Measurements from ENCODE around the gene NECAB3.

NECAB3 gene

GRCh38 chr20:33667245-33667675 is 7.0 kb downstream of the NECAB3 start:
- Histone ChIP-seq H3K9me3 (ENCODE audit: control insufficient read depth, low read depth, low read length) (no peaks in the 10 kb centered on the region), H3K36me3 (ENCODE audit: control insufficient read depth, low read depth, low read length) (no peaks in the 10 kb centered on the region), H3K27me3 (ENCODE audit: control insufficient read depth, insufficient read depth, low read length) (peaks cover 8% of the 10 kb centered on the region), H3K4me3 (ENCODE audit: low read length) (peak overlapping the region; percentile 61), H3K27ac (ENCODE audit: low read length) (no peak overlapping the region), H3K4me1 (ENCODE audit: control insufficient read depth, low read depth, low read length) (peaks cover 13% of the 10 kb centered on the region), H3K9ac (ENCODE audit: low read length) (no peak overlapping the region)

DNA sequence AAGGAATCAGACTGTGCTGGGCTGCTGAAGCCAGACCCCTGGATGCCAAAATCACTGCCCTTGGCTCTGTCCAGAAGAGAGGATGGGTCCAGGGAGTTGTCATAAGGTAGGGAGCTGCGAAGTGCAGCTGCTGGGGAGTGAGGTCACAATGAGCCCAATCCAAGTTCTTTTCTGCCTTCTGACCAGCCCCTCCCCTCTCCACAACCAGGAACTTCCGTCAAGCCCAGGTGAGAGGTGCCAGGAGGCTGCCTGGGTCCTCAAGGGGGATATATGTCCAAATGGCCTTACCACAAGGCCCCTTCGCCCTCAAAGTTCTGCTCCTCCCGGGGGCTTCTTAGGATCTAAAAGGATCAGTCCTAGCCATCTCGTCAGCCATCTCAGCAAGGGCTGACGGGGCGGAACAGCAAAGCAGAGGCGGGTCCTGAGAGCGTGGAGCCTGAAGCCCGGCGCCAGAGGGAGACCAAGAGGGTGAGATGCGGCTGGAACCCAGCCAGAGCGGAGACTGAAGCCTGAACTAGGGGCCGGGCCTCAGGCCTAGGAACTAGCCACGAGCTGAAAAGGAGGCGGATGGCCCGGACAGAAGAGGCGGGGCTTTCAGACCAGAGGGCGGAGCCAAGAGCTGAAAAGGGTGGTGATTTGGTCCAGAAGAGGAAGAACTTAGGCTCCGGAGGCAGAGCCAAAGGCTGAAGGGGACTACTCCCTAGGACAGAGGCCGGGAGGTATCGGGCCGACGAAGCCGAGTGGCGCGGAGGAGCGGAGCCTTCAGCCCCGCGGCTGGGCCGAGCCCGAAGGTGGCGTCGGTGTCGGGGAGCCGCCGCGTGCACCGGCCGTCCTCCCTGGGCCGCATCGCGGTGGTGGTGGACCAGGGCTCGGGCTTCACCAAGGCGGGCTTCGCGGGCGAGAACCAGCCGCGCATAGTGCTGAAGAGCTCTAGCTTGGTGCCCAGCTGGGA is 7.7 kb downstream of the NECAB3 start, which contains the start of gene ACTL10:
ACTL10 (plus strand) TSS at position 651 of the 952 bp plus-strand sequence. CDS start 555 bp downstream, outside the sequence.
- Histone ChIP-seq H3K9me3 (ENCODE audit: control insufficient read depth, low read depth, low read length) (no peaks in the 10 kb centered on the region), H3K4me3 (ENCODE audit: low read length) (peak within 1 kb of the TSS; percentile 61), H3K36me3 (ENCODE audit: control insufficient read depth, low read depth, low read length) (no peaks in the 10 kb centered on the region), H3K27me3 (ENCODE audit: control insufficient read depth, insufficient read depth, low read length) (peaks cover 8% of the 10 kb centered on the region), H3K9ac (ENCODE audit: low read length) (no peak within 1 kb of the TSS), H3K4me1 (ENCODE audit: control insufficient read depth, low read depth, low read length) (peaks cover 13% of the 10 kb centered on the region), H3K27ac (ENCODE audit: low read length) (no peak within 1 kb of the TSS)

- Histone ChIP-seq H3K36me3 (ENCODE audit: control insufficient read depth, low read depth, low read length) (no peaks in the 10 kb centered on the region), H3K9ac (ENCODE audit: low read length) (no peak overlapping the region), H3K27ac (ENCODE audit: low read length) (no peak overlapping the region), H3K4me3 (ENCODE audit: low read length) (no peak overlapping the region), H3K27me3 (ENCODE audit: control insufficient read depth, insufficient read depth, low read length) (peaks cover 8% of the 10 kb centered on the region), H3K9me3 (ENCODE audit: control insufficient read depth, low read depth, low read length) (no peaks in the 10 kb centered on the region), H3K4me1 (ENCODE audit: control insufficient read depth, low read depth, low read length) (peaks cover 13% of the 10 kb centered on the region)
Observed at GRCh38 chr20:33664762-33665144, 9.5 kb downstream of the NECAB3 start.

GRCh38 chr20:33664085-33664761 is 10.0 kb downstream of the NECAB3 start:
- peak overlapping the region; percentile 72 for H3K4me3 ChIP-seq (ENCODE audit: low read length)
- no peaks in the 10 kb centered on the region for H3K9me3 ChIP-seq (ENCODE audit: control insufficient read depth, low read depth, low read length)
- no peak overlapping the region for H3K27ac ChIP-seq (ENCODE audit: low read length)
- peaks cover 13% of the 10 kb centered on the region for H3K4me1 ChIP-seq (ENCODE audit: control insufficient read depth, low read depth, low read length)
- H3K9ac ChIP-seq (ENCODE audit: low read length), result peak overlapping the region; percentile 60
- H3K36me3 ChIP-seq (ENCODE audit: control insufficient read depth, low read depth, low read length), result no peaks in the 10 kb centered on the region
- peaks cover 8% of the 10 kb centered on the region for H3K27me3 ChIP-seq (ENCODE audit: control insufficient read depth, insufficient read depth, low read length)

- Histone ChIP-seq H3K27ac (ENCODE audit: low read length) (no peak overlapping the region), H3K4me3 (ENCODE audit: low read length) (peak overlapping the region; percentile 72)
Observed at GRCh38 chr20:33663161-33664084, 10.8 kb downstream of the NECAB3 start.

GRCh38 chr20:33662172-33662571 is 12.1 kb downstream of the NECAB3 start, which contains the start of gene C20orf144:
Gene C20orf144, plus strand, starts transcription at chr20:33662327. Its CDS starts 19 bp downstream, at chr20:33662346.
- peaks cover 13% of the 10 kb centered on the region for H3K4me1 ChIP-seq (ENCODE audit: control insufficient read depth, low read depth, low read length)
- H3K27me3 ChIP-seq (ENCODE audit: control insufficient read depth, insufficient read depth, low read length), result peaks cover under 1% of the 10 kb centered on the region
- no peak within 1 kb of the TSS for H3K27ac ChIP-seq (ENCODE audit: low read length)
- no peaks in the 10 kb centered on the region for H3K9me3 ChIP-seq (ENCODE audit: control insufficient read depth, low read depth, low read length)
- H3K4me3 ChIP-seq (ENCODE audit: low read length), result peak within 1 kb of the TSS; percentile 72
- H3K9ac ChIP-seq (ENCODE audit: low read length), result peak within 1 kb of the TSS; percentile 60
- peaks cover 6% of the 10 kb centered on the region for H3K36me3 ChIP-seq (ENCODE audit: control insufficient read depth, low read depth, low read length)

More at GRCh38 chr20:33663161-33664084, 10.8 kb downstream of the NECAB3 start:
- Histone ChIP-seq H3K4me1 (ENCODE audit: control insufficient read depth, low read depth, low read length) (peaks cover 13% of the 10 kb centered on the region), H3K9me3 (ENCODE audit: control insufficient read depth, low read depth, low read length) (no peaks in the 10 kb centered on the region), H3K36me3 (ENCODE audit: control insufficient read depth, low read depth, low read length) (no peaks in the 10 kb centered on the region), H3K27me3 (ENCODE audit: control insufficient read depth, insufficient read depth, low read length) (peaks cover 8% of the 10 kb centered on the region), H3K9ac (ENCODE audit: low read length) (peak overlapping the region; percentile 60)

- peaks cover 6% of the 10 kb centered on the region for H3K36me3 ChIP-seq (ENCODE audit: control insufficient read depth, low read depth, low read length)
- no peaks in the 10 kb centered on the region for H3K9me3 ChIP-seq (ENCODE audit: control insufficient read depth, low read depth, low read length)
- H3K9ac ChIP-seq (ENCODE audit: low read length), result no peak overlapping the region
- H3K4me3 ChIP-seq (ENCODE audit: low read length), result no peak overlapping the region
- no peak overlapping the region for H3K27ac ChIP-seq (ENCODE audit: low read length)
- H3K27me3 ChIP-seq (ENCODE audit: control insufficient read depth, insufficient read depth, low read length), result no peaks in the 10 kb centered on the region
- peaks cover 10% of the 10 kb centered on the region for H3K4me1 ChIP-seq (ENCODE audit: control insufficient read depth, low read depth, low read length)
Observed at GRCh38 chr20:33660685-33661058, 13.6 kb downstream of the NECAB3 start.

- no peak overlapping the region for H3K27ac ChIP-seq (ENCODE audit: low read length)
- H3K9ac ChIP-seq (ENCODE audit: low read length), result no peak overlapping the region
- H3K36me3 ChIP-seq (ENCODE audit: control insufficient read depth, low read depth, low read length), result peaks cover 6% of the 10 kb centered on the region
- H3K9me3 ChIP-seq (ENCODE audit: control insufficient read depth, low read depth, low read length), result no peaks in the 10 kb centered on the region
- no peak overlapping the region for H3K4me3 ChIP-seq (ENCODE audit: low read length)
- peaks cover 10% of the 10 kb centered on the region for H3K4me1 ChIP-seq (ENCODE audit: control insufficient read depth, low read depth, low read length)
- H3K27me3 ChIP-seq (ENCODE audit: control insufficient read depth, insufficient read depth, low read length), result no peaks in the 10 kb centered on the region
Observed at GRCh38 chr20:33660035-33660684, 14.1 kb downstream of the NECAB3 start.

DNA sequence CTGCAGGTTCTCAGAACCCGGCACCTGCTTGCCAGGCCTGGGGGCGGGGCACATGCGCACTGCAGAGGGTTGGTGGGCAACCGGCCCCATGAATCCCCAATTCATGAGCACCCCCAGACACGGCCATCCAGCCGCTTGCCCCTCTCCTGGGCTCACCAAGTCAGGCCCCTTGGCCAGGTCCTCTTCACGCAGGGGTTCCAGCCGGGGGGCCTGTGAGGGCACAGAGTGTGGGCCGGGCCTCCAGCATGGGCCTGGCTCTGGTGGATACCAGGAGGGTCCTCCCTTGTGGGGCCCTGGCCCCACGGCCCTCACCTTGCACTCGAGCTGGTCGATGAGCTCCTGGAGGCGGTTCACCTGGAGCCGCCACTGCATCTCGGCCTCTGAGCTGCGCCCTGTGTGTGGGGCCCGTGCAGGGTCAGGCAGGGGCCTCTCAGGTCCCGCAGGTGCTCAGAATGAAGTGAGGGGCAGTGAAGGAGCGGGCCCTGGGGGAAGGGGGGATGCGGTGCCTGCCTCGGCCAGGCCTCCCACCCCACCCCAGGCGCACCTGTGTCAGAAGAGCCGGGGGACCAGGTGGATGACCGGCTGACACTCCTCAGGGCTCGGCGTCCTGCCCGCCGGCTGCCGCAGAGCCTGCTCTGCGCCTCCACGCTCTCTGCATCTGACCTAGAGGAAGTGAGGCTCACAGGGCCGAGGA is 14.7 kb downstream of the NECAB3 start:
- H3K27me3 ChIP-seq (ENCODE audit: control insufficient read depth, insufficient read depth, low read length), result no peaks in the 10 kb centered on the region
- no peak overlapping the region for H3K27ac ChIP-seq (ENCODE audit: low read length)
- H3K36me3 ChIP-seq (ENCODE audit: control insufficient read depth, low read depth, low read length), result peaks cover 6% of the 10 kb centered on the region
- H3K4me1 ChIP-seq (ENCODE audit: control insufficient read depth, low read depth, low read length), result peaks cover 9% of the 10 kb centered on the region
- H3K9me3 ChIP-seq (ENCODE audit: control insufficient read depth, low read depth, low read length), result no peaks in the 10 kb centered on the region
- H3K9ac ChIP-seq (ENCODE audit: low read length), result no peak overlapping the region
- no peak overlapping the region for H3K4me3 ChIP-seq (ENCODE audit: low read length)

- Histone ChIP-seq H3K27ac (ENCODE audit: low read length) (no peak overlapping the region), H3K4me3 (ENCODE audit: low read length) (no peak overlapping the region), H3K4me1 (ENCODE audit: control insufficient read depth, low read depth, low read length) (peaks cover 3% of the 10 kb centered on the region), H3K9me3 (ENCODE audit: control insufficient read depth, low read depth, low read length) (no peaks in the 10 kb centered on the region), H3K36me3 (ENCODE audit: control insufficient read depth, low read depth, low read length) (peaks cover 6% of the 10 kb centered on the region), H3K9ac (ENCODE audit: low read length) (no peak overlapping the region), H3K27me3 (ENCODE audit: control insufficient read depth, insufficient read depth, low read length) (no peaks in the 10 kb centered on the region)
Observed at GRCh38 chr20:33658929-33659328, 15.3 kb downstream of the NECAB3 start.

Data from iPS-18a (cell line).